Mesendoderm (in vitro differentiated cells): ENCODE results near the gene OR5AR1.
A peak's percentile ranks its signal among the peaks of the same experiment; 100 is the strongest.

Source experiments
- DNase-seq: peaks from one replicate; pipeline ENCODE4 v3.0.0; 2013
- H2AK5ac ChIP-seq: 2 replicates; pipeline ENCODE4 v1.6.1; 2013; ENCODE audit warnings: low read length, inconsistent platforms
- H2BK120ac ChIP-seq: 2 replicates; pipeline ENCODE4 v1.6.1; 2013; ENCODE audit warnings: low read depth, mild to moderate bottlenecking, low read length, moderate library complexity, mixed read lengths
- H2BK15ac ChIP-seq: replicated peaks from 2 replicates; pipeline ENCODE4 v1.6.1; 2013; ENCODE audit warnings: low read depth, mild to moderate bottlenecking, moderate library complexity
- H2BK5ac ChIP-seq: 2 replicates; pipeline ENCODE4 v1.6.1; 2013; ENCODE audit warnings: low read length, inconsistent platforms
- H3K18ac ChIP-seq: 2 replicates; pipeline ENCODE4 v1.6.1; 2013; ENCODE audit warnings: mild to moderate bottlenecking, low read length, mixed read lengths
- H3K23ac ChIP-seq: one replicate; pipeline ENCODE4 v1.6.1; 2013; ENCODE audit warnings: low read length
- H3K27ac ChIP-seq: 2 replicates; pipeline ENCODE4 v1.5.1; 2013; ENCODE audit warnings: low read depth, mild to moderate bottlenecking, inconsistent platforms, low read length, moderate library complexity
- H3K27me3 ChIP-seq: 2 replicates; pipeline ENCODE4 v1.6.1; 2013; ENCODE audit warnings: low read length, control low read depth, mild to moderate bottlenecking, inconsistent platforms; ENCODE audit not compliant: insufficient read depth, poor library complexity
- H3K36me3 ChIP-seq: 2 replicates; pipeline ENCODE4 v1.6.1; 2013; ENCODE audit warnings: low read length, inconsistent platforms; ENCODE audit not compliant: control insufficient read depth, insufficient read depth
- H3K4ac ChIP-seq: one replicate; pipeline ENCODE4 v1.6.1; 2013; ENCODE audit warnings: low read depth, mild to moderate bottlenecking, low read length, moderate library complexity
- H3K4me1 ChIP-seq: 2 replicates; pipeline ENCODE4 v1.6.1; 2013; ENCODE audit warnings: low read depth, low read length, inconsistent platforms; ENCODE audit not compliant: control insufficient read depth
- H3K4me2 ChIP-seq: 2 replicates; pipeline ENCODE4 v1.6.1; 2013; ENCODE audit warnings: low read length
- H3K4me3 ChIP-seq: 2 replicates; pipeline ENCODE4 v1.5.1; 2013; ENCODE audit warnings: mild to moderate bottlenecking, low read length
- H3K56ac ChIP-seq: one replicate; pipeline ENCODE4 v1.6.1; 2013; ENCODE audit warnings: low read length
- H3K79me1 ChIP-seq: 2 replicates; pipeline ENCODE4 v1.6.1; 2013; ENCODE audit warnings: low read length, inconsistent platforms
- H3K79me2 ChIP-seq: 2 replicates; pipeline ENCODE4 v1.6.1; 2013; ENCODE audit warnings: mild to moderate bottlenecking, low read length; ENCODE audit not compliant: control insufficient read depth, insufficient read depth
- H3K9ac ChIP-seq: 2 replicates; pipeline ENCODE4 v1.6.1; 2013; ENCODE audit warnings: low read length, inconsistent platforms
- H4K5ac ChIP-seq: one replicate; pipeline ENCODE4 v1.6.1; 2013; ENCODE audit warnings: low read length
- H4K8ac ChIP-seq: one replicate; pipeline ENCODE4 v1.6.1; 2013; ENCODE audit warnings: low read depth, mild to moderate bottlenecking, control low read depth, low read length, moderate library complexity
- WGBS: extraction: QIAGEN DNeasy Blood & Tissue Kit; methylation state at CpG from one replicate; pipeline ENCODE4 v1.1.7; 2013; ENCODE audit warnings: low lambda C conversion rate, missing lambda C conversion rate; ENCODE audit not compliant: insufficient coverage; ENCODE audit errors: extremely low coverage; 5-methylcytosine and 5-hydroxymethylcytosine counted together

The OR5AR1 gene

GRCh38 chr11:56698795-56699194 lies 35.3 kb downstream of the OR5AR1 start, which contains the start of gene OR9G1:
Gene OR9G1, plus strand, starts transcription at chr11:56699095. Its CDS starts 1,293 bp downstream, at chr11:56700388.
- Histone ChIP-seq H3K4me1 (no peaks in the 10 kb centered on the region), H2BK15ac (no peak within 1 kb of the TSS), H4K8ac (no peak within 1 kb of the TSS), H3K4me2 (no peak within 1 kb of the TSS), H3K9ac (no peak within 1 kb of the TSS), H4K5ac (no peak within 1 kb of the TSS), H2BK5ac (no peak within 1 kb of the TSS), H3K79me2 (no peaks in the 10 kb centered on the region), H2AK5ac (no peak within 1 kb of the TSS), H3K36me3 (no peaks in the 10 kb centered on the region), H3K56ac (no peak within 1 kb of the TSS), H3K27ac (no peak within 1 kb of the TSS), H3K27me3 (no peaks in the 10 kb centered on the region), H3K79me1 (no peaks in the 10 kb centered on the region), H3K23ac (no peak within 1 kb of the TSS), H3K4me3 (no peak within 1 kb of the TSS), H3K4ac (no peak within 1 kb of the TSS), H3K18ac (no peak within 1 kb of the TSS), H2BK120ac (no peak within 1 kb of the TSS)
- no peak for DNase-seq
- WGBS: no CpG with 5 or more reads among the region's 1 CpG

- Histone ChIP-seq H3K56ac (no peak overlapping the region), H3K27ac (no peak overlapping the region), H3K4ac (no peak overlapping the region), H4K5ac (no peak overlapping the region), H3K4me2 (no peak overlapping the region), H3K36me3 (no peaks in the 10 kb centered on the region), H3K9ac (no peak overlapping the region), H3K4me1 (no peaks in the 10 kb centered on the region), H3K79me1 (no peaks in the 10 kb centered on the region), H2BK120ac (no peak overlapping the region), H2BK5ac (no peak overlapping the region), H3K79me2 (no peaks in the 10 kb centered on the region), H2AK5ac (no peak overlapping the region), H3K4me3 (no peak overlapping the region), H3K23ac (no peak overlapping the region), H3K18ac (no peak overlapping the region), H4K8ac (no peak overlapping the region), H2BK15ac (no peak overlapping the region), H3K27me3 (no peaks in the 10 kb centered on the region)
- WGBS: no CpG with 5 or more reads among the region's 10 CpGs
- DNase-seq: peak; percentile 46
Observed at GRCh38 chr11:56700242-56700913, 36.9 kb downstream of the OR5AR1 start.

- no peak overlapping the region for H3K4me3 ChIP-seq
- H3K23ac ChIP-seq: no peak overlapping the region
- no peaks in the 10 kb centered on the region for H3K79me1 ChIP-seq
- H3K4ac ChIP-seq: no peak overlapping the region
- H3K36me3 ChIP-seq: no peaks in the 10 kb centered on the region
- no peak overlapping the region for H4K5ac ChIP-seq
- H3K4me1 ChIP-seq: no peaks in the 10 kb centered on the region
- H2BK15ac ChIP-seq: no peak overlapping the region
- H2AK5ac ChIP-seq: no peak overlapping the region
- no CpG with 5 or more reads among the region's 8 CpGs for WGBS
- H4K8ac ChIP-seq: no peak overlapping the region
- H3K79me2 ChIP-seq: no peaks in the 10 kb centered on the region
- H2BK5ac ChIP-seq: no peak overlapping the region
- H3K18ac ChIP-seq: no peak overlapping the region
- no peak overlapping the region for H3K56ac ChIP-seq
- no peak overlapping the region for H3K27ac ChIP-seq
- H3K27me3 ChIP-seq: no peaks in the 10 kb centered on the region
- no peak overlapping the region for H2BK120ac ChIP-seq
- no peak overlapping the region for H3K4me2 ChIP-seq
- H3K9ac ChIP-seq: no peak overlapping the region
- no peak for DNase-seq
Observed at GRCh38 chr11:56700914-56701485, 37.5 kb downstream of the OR5AR1 start.

DNA sequence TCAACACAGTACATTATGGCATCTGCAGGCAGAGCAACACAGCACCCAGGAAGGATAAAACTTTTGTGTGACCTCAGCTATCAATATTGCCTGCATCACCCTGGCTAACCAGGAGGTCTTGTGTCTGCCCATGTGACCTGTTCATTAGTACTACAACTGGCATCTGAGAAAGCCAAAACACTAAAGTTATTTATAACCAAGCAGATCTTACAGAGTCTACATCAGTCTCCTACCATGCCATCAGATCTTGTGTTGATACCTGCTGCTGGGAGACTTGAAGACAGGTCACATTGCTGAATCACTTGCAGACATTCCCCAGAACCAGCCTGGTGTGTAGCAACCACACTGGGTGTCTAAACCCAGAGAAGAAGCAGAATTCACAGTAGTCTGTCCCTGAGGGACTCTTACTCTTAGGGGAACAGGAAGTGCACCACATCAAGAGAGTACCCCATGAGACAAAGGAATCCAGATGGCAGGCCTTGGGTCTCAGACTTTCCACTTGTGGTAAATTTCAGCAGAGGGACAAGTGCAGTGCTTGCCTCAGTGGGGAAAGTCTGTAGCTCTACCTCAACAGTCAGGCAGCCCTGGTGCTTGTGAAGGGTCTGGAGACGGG lies 42.4 kb downstream of the OR5AR1 start:
- Histone ChIP-seq H2BK5ac (no peak overlapping the region), H3K18ac (no peak overlapping the region), H3K4me2 (no peak overlapping the region), H3K23ac (no peak overlapping the region), H3K36me3 (no peaks in the 10 kb centered on the region), H2BK15ac (no peak overlapping the region), H3K27me3 (no peaks in the 10 kb centered on the region), H3K4me3 (no peak overlapping the region), H2BK120ac (no peak overlapping the region), H3K4ac (no peak overlapping the region), H2AK5ac (no peak overlapping the region), H3K79me2 (no peaks in the 10 kb centered on the region), H4K8ac (no peak overlapping the region), H4K5ac (no peak overlapping the region), H3K27ac (no peak overlapping the region), H3K4me1 (no peaks in the 10 kb centered on the region), H3K9ac (no peak overlapping the region), H3K56ac (no peak overlapping the region), H3K79me1 (no peaks in the 10 kb centered on the region)
- no peak for DNase-seq
- no CpG with 5 or more reads among the region's 1 CpG for WGBS

- Histone ChIP-seq H2BK15ac (no peak overlapping the region), H3K79me2 (no peaks in the 10 kb centered on the region), H3K4me3 (no peak overlapping the region), H3K23ac (no peak overlapping the region), H3K4me2 (no peak overlapping the region), H3K4ac (no peak overlapping the region), H3K4me1 (no peaks in the 10 kb centered on the region), H2BK120ac (no peak overlapping the region), H3K27me3 (no peaks in the 10 kb centered on the region), H2AK5ac (no peak overlapping the region), H3K18ac (no peak overlapping the region), H3K9ac (no peak overlapping the region), H4K8ac (no peak overlapping the region), H3K36me3 (no peaks in the 10 kb centered on the region), H2BK5ac (no peak overlapping the region), H3K79me1 (no peaks in the 10 kb centered on the region), H3K27ac (no peak overlapping the region), H4K5ac (no peak overlapping the region), H3K56ac (no peak overlapping the region)
- no CpG with 5 or more reads among the region's 2 CpGs for WGBS
- DNase-seq: peak; percentile 10
Observed at GRCh38 chr11:56706486-56706885, 43.0 kb downstream of the OR5AR1 start.
